GM18511 (cell line): Measurements from ENCODE around the gene GDF3.
"Not testable (repeated sequence)": the region's sequence is repeated elsewhere in the genome, so short reads cannot be mapped to it uniquely, and the experiment has no call there.

Experiments
- ATAC-seq: cut with Tn5 transposase; IDR thresholded peaks from one replicate; pipeline ENCODE4 v1.9.1; 2021; ENCODE audit warnings: mild to moderate bottlenecking, moderate library complexity; ENCODE audit not compliant: unreplicated experiment

Gene GDF3

GRCh38 chr12:7695566-7696197 is at the start of gene GDF3:
TSS of gene GDF3 (minus strand) at chr12:7695775. CDS start at chr12:7695728, 47 bp downstream.
- ATAC-seq = no peak

- no peak for ATAC-seq
Observed at GRCh38 chr12:7732993-7733392, 37.4 kb upstream of the GDF3 start.

- ATAC-seq = no peak
Observed at GRCh38 chr12:7731486-7731885, 35.9 kb upstream of the GDF3 start.

- ATAC-seq = not testable (repeated sequence)
Observed at GRCh38 chr12:7730984-7731383, 35.4 kb upstream of the GDF3 start.

GRCh38 chr12:7729746-7730145 is 34.2 kb upstream of the GDF3 start:
- ATAC-seq = no peak

- no peak for ATAC-seq
Observed at GRCh38 chr12:7723926-7724325, 28.4 kb upstream of the GDF3 start.

- ATAC-seq = no peak
Observed at GRCh38 chr12:7719946-7720730, 24.6 kb upstream of the GDF3 start.

GRCh38 chr12:7716381-7716780 is 20.8 kb upstream of the GDF3 start:
- no peak for ATAC-seq

- ATAC-seq = no peak
Observed at GRCh38 chr12:7712841-7713442, 17.4 kb upstream of the GDF3 start.

- ATAC-seq = no peak
Observed at GRCh38 chr12:7711133-7711532, 15.6 kb upstream of the GDF3 start, which contains the start of gene DPPA3. TSS of gene DPPA3 (plus strand) at chr12:7711433. CDS start at chr12:7711571, 138 bp downstream.

GRCh38 chr12:7709969-7710675 is 14.5 kb upstream of the GDF3 start:
- ATAC-seq = no peak

GRCh38 chr12:7705846-7706245 is 10.3 kb upstream of the GDF3 start:
- no peak for ATAC-seq

GRCh38 chr12:7695237-7695560 is 376 bp downstream of the GDF3 start:
- ATAC-seq = no peak

GRCh38 chr12:7694556-7695236 is 879 bp downstream of the GDF3 start:
- ATAC-seq = no peak

- ATAC-seq = no peak
Observed at GRCh38 chr12:7693793-7694192, 1.8 kb downstream of the GDF3 start.

GRCh38 chr12:7681535-7681934 is 14.0 kb downstream of the GDF3 start:
- ATAC-seq = no peak

GRCh38 chr12:7679251-7680045 is 16.1 kb downstream of the GDF3 start:
- no peak for ATAC-seq

GRCh38 chr12:7678744-7679143 is 16.8 kb downstream of the GDF3 start:
- ATAC-seq = no peak

- not testable (repeated sequence) for ATAC-seq
Observed at GRCh38 chr12:7677432-7677888, 18.1 kb downstream of the GDF3 start.

GRCh38 chr12:7675455-7675854 is 20.1 kb downstream of the GDF3 start:
- not testable (repeated sequence) for ATAC-seq
